ENCODE results near the gene NACC2. TPM values are rescaled to one million over a fixed set of nuclear protein-coding genes. Genes with fewer than 3 reads are reported as not detected.
A peak's percentile ranks its signal among the peaks of the same experiment; 100 is the strongest.

The NACC2 gene
- total RNA-seq, 1 donor from 2014 or later = 30.8 TPM

DNA sequence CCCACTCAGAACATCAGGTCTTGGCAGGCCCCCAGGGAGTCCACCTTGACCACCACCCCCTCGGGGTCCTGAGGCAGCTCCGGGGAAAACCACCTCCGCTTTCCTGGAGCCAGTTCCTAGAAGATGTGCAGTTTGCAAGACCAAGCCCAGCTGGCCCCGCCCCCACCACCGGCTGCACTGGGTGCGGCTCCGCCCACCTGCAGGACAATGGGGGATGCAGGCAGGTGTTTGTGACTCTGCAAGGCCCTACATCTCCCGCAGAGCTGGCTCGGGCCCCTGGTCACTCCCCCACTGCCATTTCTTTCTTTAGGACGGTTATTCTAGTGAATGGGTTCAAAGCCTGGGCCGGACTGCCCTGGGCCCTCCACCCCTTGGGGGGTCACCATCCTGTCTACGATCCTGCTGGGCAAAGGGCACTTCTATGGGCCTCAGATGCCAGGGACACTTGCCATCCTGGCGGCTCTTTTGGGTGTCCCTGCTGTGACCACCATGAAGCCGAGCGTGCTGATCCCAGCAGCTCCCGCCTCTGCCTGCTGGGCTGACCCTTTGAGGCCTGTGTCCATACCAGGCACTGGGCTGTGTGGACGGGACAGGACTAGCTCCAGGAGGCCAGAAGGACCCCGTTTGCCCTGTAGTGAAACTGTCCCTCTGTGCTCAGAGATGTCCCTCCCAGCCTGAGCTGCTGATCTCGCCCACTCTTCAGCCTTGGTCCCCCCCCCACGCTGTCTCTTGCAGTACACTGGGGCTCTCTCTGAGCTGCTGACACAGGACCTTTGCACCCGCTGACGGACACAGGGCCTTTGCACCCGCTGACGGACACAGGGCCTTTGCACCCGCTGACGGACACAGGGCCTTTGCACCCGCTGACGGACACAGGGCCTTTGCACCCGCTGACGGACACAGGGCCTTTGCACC, 5.9 kb upstream of the NACC2 start:
- intact Hi-C loops (cut with DNase I) = no loop called here
- ATAC-seq (ENCODE audit: poor library complexity) (no peak), DNase-seq (no peak)

DNA sequence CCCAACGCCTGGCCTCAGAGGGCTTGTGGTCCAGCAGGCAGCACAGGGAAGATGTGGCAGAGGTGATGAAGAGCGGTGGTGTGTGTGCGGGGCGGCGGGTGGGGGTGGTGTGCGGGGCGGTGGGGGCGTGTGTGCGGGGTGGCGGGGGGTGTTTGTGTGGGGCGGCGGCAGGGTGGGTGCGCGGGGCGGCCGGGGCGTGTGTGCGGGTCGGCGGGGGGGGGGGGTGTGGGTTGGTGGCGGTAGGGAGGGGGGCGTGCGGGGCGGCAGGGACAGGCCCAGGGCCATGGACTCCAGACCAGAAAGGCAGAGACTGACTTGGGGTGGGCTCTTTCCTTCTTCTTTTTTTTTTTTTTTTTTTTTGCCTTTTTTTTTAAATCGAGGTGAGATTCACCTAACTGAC, 4.5 kb upstream of the NACC2 start:
- DNase-seq (no peak), ATAC-seq (ENCODE audit: poor library complexity) (no peak)
- intact Hi-C loops (cut with DNase I) = no loop called here

GRCh38 chr9:136098844-136099243, 3.8 kb upstream of the NACC2 start:
- intact Hi-C loops (cut with DNase I) = no loop called here
- ATAC-seq (ENCODE audit: poor library complexity) = peak; percentile 6
- DNase-seq = peak; percentile 55

GRCh38 chr9:136098210-136098609, 3.1 kb upstream of the NACC2 start:
- ATAC-seq (ENCODE audit: poor library complexity) = no peak
- intact Hi-C loops (cut with DNase I) = no loop called here
- DNase-seq = no peak

DNA sequence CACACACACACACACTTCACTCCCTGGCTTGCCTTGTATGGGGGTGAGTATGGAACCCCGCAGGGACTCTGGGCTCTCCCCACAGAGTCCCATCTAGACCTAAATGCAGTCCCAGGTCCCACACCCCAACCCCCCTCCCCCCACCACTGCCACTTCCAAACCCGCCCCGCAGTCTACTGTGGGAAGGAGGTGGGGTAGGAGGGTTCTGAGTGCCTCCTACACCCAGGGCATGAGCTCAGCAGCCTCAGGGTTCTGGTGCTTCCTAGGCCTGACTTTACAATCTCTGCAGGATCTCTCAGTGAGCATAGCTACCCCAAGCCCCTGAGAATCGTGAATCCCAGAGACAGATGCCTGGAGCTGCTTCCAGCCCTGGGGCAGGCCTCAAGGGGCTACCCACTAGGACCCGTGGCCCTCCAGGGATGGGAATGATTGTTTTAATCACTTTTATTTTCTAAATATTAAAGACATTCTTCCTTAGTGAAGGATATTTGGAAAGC, 1.5 kb upstream of the NACC2 start:
- ATAC-seq (ENCODE audit: poor library complexity) = no peak
- intact Hi-C loops (cut with DNase I) = no loop called here
- no peak for DNase-seq

DNA sequence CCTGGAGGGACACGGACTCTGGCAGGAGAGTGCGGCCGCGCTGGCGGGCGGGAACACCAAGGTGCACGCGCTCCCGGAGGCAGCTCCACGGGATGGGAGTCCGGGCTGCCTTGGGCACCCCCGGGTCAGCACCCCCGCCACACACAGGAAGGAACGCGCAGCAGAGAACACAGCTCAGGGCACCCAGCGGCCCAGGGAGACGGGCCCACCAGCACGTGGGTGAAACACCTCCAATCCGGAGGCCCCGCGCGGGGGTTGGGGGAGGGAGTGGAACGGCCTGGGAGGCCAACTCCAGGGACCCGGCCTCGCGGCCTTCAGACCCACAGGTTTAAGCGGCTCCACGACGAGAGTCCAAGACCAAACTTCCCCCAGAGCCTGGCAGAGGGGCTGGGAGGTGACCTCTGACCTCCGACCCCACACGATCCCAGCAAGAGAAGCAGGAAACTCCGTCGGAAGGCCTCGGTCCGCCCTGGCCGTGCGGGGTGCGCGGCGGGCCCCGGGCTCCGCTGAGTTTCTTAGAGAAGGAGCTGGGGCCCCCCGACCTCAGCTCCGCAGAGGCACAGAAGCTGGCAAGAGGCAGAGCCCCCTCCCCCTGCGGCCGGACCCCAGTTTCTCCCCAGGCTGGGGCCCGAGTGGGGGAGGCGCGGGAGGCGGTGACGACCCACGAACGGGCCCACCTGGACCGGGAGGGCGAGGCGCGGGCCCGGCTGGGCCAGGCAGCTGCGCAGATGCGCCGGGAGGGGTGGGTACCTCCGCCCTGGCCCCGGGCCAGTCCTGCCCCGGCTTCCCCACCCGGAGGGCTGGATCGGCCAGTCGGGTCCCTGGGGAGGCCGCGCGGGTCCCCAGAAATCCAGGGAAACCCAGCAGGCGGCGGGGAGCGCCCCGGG, 851 bp downstream of the NACC2 start:
- ATAC-seq (ENCODE audit: poor library complexity) (peak; percentile 70), DNase-seq (peak; percentile 90)
- intact Hi-C loops (cut with DNase I) = no loop called here

DNA sequence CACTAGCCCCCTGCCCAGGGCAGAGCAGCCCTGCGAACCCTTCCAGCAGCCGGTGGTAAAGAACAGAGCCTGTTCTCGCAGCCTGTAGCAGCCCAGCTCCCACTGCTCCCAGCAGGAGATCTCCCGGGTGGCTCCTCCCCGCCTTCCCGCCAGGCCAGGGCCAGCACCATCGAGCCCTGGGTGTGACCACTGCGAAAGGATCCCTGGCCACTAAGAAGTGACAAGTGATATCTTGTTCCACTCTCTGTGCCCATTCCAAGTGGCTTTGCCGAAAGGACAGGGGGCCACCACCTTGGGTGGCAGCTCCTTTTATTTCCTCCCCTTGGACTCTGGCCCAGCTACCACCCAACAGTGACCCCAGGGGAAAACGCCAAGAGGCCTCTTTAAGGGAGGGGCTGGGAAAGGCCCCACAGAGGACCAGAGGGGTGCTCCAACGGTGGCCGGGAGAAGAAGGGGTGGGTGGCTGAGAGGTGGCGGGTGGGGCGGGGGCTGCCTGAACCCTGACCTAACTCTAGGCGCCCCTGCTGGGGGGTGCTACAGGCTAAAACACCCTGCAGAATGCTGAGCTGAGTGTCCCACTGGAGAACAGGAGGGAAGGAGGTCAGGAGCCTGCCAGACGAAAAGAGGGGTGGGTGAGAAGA, 1.6 kb downstream of the NACC2 start:
- DNase-seq (peak; percentile 73), ATAC-seq (ENCODE audit: poor library complexity) (peak; percentile 36)
- intact Hi-C loops (cut with DNase I) = no loop called here

DNA sequence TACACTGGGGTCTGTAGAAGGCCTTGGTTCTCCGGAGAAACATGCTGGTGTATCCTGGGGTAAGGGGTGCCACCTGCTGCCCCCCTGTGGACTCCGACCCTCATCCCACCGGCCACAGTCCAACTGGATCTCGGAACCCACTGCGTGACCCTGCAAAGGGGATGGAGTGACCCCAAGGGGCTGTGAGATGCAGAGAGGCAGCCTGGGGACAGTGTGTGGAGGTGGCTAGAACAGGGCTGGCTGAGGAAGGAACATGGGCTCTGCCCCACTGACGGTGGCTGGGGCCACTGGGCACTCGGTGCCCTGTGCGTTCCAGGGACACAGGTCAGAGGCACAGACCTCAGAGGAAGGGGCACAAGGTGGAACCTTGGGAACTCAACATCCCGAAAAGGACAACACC, 2.3 kb downstream of the NACC2 start:
- ATAC-seq (ENCODE audit: poor library complexity) = no peak
- no peak for DNase-seq
- intact Hi-C loops (cut with DNase I) = no loop called here

GRCh38 chr9:136092353-136092650, 2.8 kb downstream of the NACC2 start:
- no peak for DNase-seq
- intact Hi-C loops (cut with DNase I) = no loop called here
- no peak for ATAC-seq (ENCODE audit: poor library complexity)

DNA sequence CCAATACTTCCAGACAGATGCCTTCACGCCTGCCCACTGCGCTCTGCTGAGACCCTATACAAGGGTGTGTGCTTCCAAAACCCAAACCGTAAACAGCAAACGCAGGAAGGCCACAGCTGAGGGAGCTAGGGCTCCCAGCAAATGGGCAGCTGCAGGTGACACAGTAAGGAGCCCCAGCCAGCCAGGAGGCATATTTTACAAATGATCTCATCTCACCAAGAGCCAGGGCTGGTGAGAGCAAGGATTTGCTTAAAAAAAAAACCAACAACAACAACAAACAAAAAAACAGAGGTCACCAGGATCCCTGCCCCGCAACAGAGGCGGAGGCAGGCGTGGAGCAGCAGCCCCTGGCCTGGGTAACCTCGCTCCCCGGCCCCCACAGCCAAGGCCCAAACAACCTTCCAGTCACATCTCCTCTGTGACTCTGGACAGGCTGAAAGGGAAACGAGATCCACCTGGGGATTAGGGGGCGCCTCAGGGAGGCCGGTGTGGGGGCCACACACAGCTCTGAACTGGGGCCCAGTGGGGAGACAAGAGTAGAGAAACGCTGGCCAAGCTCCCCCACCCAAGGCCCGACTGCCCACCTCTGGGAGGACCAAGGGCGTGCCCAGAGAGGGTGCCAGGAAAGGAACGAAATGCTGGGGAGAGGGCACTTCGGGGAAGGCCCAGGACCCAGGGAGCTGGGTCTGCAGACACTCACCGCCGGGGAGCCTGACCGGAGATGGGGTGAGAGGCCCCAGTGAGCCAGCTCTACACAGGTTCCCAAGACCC, 3.3 kb downstream of the NACC2 start:
- DNase-seq (no peak), ATAC-seq (ENCODE audit: poor library complexity) (no peak)
- intact Hi-C loops (cut with DNase I) = no loop called here

- peak; percentile 78 for DNase-seq
- ATAC-seq (ENCODE audit: poor library complexity) = peak; percentile 28
- intact Hi-C loops (cut with DNase I) = no loop called here
These were observed 4.1 kb downstream of the NACC2 start for GRCh38 chr9:136090768-136091581.

DNA sequence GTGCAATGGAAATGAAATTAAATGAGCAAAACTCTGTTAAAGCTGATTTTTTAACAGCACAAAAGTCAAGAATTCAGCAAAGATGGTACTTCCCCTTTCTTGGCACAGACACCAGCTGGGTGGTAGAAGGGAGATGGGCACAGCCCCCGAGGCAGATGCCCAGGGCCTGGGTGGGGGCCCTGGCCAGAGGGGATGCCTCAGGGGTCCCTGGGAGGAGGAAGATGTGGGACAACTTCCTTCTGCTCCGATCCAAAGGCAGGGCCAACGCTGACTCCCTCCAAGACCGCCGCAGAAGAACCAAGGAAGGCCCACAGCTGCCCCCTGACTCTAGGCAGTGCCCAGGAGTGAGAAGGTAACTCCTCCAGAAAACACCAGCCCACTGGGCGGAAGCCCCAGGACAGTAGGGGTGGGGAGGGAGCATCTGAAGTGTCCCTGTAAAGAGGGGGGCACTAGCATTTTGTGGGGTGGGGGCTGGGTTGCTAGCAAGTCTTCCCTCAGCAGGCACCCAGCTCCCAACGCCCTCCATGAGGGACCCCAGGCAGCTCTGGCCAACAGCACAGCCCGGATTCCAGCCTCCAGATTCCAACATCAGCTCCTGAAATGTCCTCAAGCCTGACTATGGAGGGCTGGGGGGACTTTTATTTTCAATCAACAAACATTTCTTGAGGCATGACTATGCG, 4.9 kb downstream of the NACC2 start:
- DNase-seq (peak; percentile 45), ATAC-seq (ENCODE audit: poor library complexity) (no peak)
- intact Hi-C loops (cut with DNase I) = no loop called here

DNA sequence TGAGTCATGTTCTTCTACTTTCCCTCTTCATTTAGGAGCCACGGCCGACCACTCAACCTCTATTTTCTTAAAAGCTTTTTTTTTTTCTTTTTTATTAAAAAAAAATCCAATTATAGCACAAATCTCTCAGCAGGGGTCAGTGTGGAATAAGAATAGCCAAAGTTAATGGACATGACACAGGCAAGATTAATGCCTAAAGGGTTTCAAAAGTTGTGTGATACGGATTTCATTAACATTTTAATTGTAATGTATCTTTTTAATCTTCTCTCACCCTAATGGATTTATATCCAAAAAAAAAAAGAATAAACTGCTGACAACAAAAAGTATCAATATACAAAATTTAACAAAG, 5.4 kb downstream of the NACC2 start:
- ATAC-seq (ENCODE audit: poor library complexity) (no peak), DNase-seq (no peak)
- intact Hi-C loops (cut with DNase I) = loop anchor here (5.0 kb wide), 1 partner anchor 33 kb away; no protein-coding TSS in a partner anchor

GRCh38 chr9:136088939-136089696, 6.0 kb downstream of the NACC2 start:
- DNase-seq (peak; percentile 49), ATAC-seq (ENCODE audit: poor library complexity) (no peak)
- intact Hi-C loops (cut with DNase I) = loop anchor here (5.0 kb wide), 1 partner anchor 33 kb away; no protein-coding TSS in a partner anchor

DNA sequence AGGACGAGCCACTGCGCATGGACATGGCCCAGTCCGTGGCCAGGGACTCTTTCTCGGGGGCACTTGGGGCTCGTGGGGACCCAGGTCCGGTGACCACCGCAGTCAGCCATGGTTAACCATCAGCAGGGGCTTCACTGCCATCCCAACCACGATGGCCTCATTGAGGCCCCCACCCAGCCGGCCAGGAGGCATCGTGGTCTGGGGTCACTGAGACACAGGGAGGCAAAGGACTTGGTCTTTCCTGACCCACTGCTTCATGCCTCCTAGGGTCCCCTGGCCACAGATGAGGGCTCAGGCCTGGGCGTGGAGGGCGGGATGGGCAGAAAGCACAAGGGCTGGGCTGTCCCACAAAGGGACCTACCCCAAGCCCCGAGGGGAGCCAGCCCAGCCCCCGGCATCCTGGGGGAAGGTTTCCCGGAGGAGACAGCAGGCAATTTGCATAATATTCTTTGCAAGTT, 6.6 kb downstream of the NACC2 start:
- peak; percentile 35 for DNase-seq
- intact Hi-C loops (cut with DNase I) = loop anchor here (5.0 kb wide), 1 partner anchor 34 kb away; no protein-coding TSS in a partner anchor
- no peak for ATAC-seq (ENCODE audit: poor library complexity)

- peak; percentile 41 for DNase-seq
- intact Hi-C loops (cut with DNase I) = loop anchor here (5.0 kb wide), 1 partner anchor 34 kb away; no protein-coding TSS in a partner anchor
- ATAC-seq (ENCODE audit: poor library complexity) = peak; percentile 1
These were observed 7.2 kb downstream of the NACC2 start for GRCh38 chr9:136087741-136088480.

Data from Right ventricle myocardium superior (tissue), 1 donor.